Naive B cell (primary cell): ENCODE data around the gene NHLH2. TPM values are rescaled to one million over a fixed set of nuclear protein-coding genes. Genes with fewer than 3 reads are reported as not detected.

Experiments
- ATAC-seq, 2 donors: fragments of 150-1000 bp; cut with Tn5 transposase; 2 replicates each; pipeline ENCODE4 v1.10.0; 2021; ENCODE audit warnings: low read depth in 2 of 2, mild to moderate bottlenecking in 2 of 2, moderate library complexity in 2 of 2
- DNase-seq: peaks from one replicate; pipeline ENCODE4 v3.0.0; 2022
- H3K27ac Mint-ChIP-seq, 6 donors: one replicate each; pipeline ENCODE4 v1.8.0; 2020 to 2022; ENCODE audit warnings: mild to moderate bottlenecking in 6 of 6, mixed read lengths in 6 of 6, moderate library complexity in 5 of 6, inconsistent platforms in 2 of 6
- H3K27me3 Mint-ChIP-seq, 3 donors: one replicate each; pipeline ENCODE4 v1.8.0; 2021 to 2022; ENCODE audit warnings: mixed read lengths in 3 of 3, mild to moderate bottlenecking in 1 of 3
- H3K36me3 Mint-ChIP-seq, 2 donors: one replicate each; pipeline ENCODE4 v1.8.0; 2020 to 2022; ENCODE audit warnings: mixed read lengths in 2 of 2, inconsistent platforms in 1 of 2, mild to moderate bottlenecking in 1 of 2
- H3K4me1 Mint-ChIP-seq, 3 donors: one replicate each; pipeline ENCODE4 v1.8.0; 2020 to 2022; ENCODE audit warnings: mixed read lengths in 3 of 3, inconsistent platforms in 1 of 3, mild to moderate bottlenecking in 1 of 3, moderate library complexity in 1 of 3
- H3K4me3 Mint-ChIP-seq, 8 donors: one replicate each; pipeline ENCODE4 v1.8.0; 2020 to 2022; ENCODE audit warnings: mild to moderate bottlenecking in 8 of 8, mixed read lengths in 8 of 8, moderate library complexity in 8 of 8, inconsistent platforms in 2 of 8
- H3K9me3 Mint-ChIP-seq, 7 donors: one replicate each; pipeline ENCODE4 v1.8.0; 2020 to 2022; ENCODE audit warnings: mixed read lengths in 7 of 7, mild to moderate bottlenecking in 5 of 7, inconsistent platforms in 2 of 7, moderate library complexity in 1 of 7
- polyA plus RNA-seq, 6 donors: library from polyadenylated mRNA; unstranded; fragments of 300-500 nt; fragmentation: Illumina TruSeq; gene quantifications; one replicate each; pipeline ENCODE4 v1.2.3, GENCODE V29; 2021; ENCODE audit warnings: low read depth in 6 of 6

The NHLH2 gene
- polyA plus RNA-seq, 6 donors from 2014 or later, result not detected

- Mint-ChIP-seq H3K27me3 (peaks cover 0 to 42% (median 27%) of the 10 kb centered on the region in 3 donors), H3K9me3 (no peaks in the 10 kb centered on the region), H3K27ac (no peak overlapping the region), H3K4me3 (no peak overlapping the region), H3K36me3 (no peaks in the 10 kb centered on the region), H3K4me1 (no peaks in the 10 kb centered on the region)
- DNase-seq, result no peak
- ATAC-seq, result no peak
Observed at GRCh38 chr1:115810609-115811008, 30.3 kb downstream of the NHLH2 start.

GRCh38 chr1:115809847-115810246 is 31.1 kb downstream of the NHLH2 start:
- ATAC-seq, result no peak
- no peaks in the 10 kb centered on the region for H3K4me1 Mint-ChIP-seq
- no peaks in the 10 kb centered on the region for H3K9me3 Mint-ChIP-seq
- H3K4me3 Mint-ChIP-seq, result no peak overlapping the region
- H3K36me3 Mint-ChIP-seq, result no peaks in the 10 kb centered on the region
- H3K27me3 Mint-ChIP-seq, result peaks cover 0 to 46% (median 24%) of the 10 kb centered on the region in 3 donors
- no peak for DNase-seq
- H3K27ac Mint-ChIP-seq, result no peak overlapping the region

DNA sequence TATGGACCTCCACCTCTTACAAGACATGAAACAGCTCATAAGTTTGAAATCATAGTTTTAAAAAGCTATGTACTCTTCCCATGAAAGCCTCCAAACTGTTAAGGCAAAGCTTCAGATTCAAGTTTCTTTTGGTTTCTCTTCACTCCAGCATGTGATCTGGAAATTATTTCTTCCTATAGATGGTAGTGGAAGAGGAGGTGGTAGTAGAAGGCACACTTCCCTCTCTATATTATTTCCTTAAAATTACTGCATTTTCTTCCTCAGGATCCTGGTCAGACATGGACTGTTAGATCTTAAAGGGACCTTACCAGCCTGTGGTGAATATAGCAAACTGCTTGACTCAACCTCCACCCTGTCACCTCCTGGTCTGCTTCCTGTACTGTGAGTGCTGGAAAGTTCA is 31.9 kb downstream of the NHLH2 start:
- no peaks in the 10 kb centered on the region for H3K36me3 Mint-ChIP-seq
- H3K4me1 Mint-ChIP-seq, result no peaks in the 10 kb centered on the region
- ATAC-seq, result no peak
- no peaks in the 10 kb centered on the region for H3K9me3 Mint-ChIP-seq
- H3K4me3 Mint-ChIP-seq, result no peak overlapping the region
- no peak overlapping the region for H3K27ac Mint-ChIP-seq
- peaks cover 5 to 46% (median 17%) of the 10 kb centered on the region in 3 donors for H3K27me3 Mint-ChIP-seq
- DNase-seq, result no peak

DNA sequence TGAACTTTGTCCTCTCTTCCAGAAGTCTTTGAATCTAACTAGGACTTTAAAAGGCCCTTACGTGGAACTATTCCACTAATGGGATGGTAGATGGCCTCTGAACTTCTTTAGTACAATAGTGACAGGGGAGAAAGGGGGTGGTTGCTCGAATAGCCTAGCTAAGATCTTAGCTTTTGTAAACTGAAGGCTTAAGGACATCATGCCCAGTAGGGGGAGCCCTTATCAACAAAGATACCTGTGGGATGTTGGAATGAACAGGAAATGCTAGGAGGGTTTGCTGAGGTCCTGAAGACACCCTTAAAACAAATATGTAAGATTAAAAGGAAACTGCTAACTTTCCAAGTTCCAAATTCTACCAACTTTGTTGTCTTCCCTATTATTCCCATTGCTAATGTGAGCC is 33.2 kb downstream of the NHLH2 start:
- H3K4me3 Mint-ChIP-seq, result no peak overlapping the region
- H3K27me3 Mint-ChIP-seq, result peaks cover 5 to 44% (median 6%) of the 10 kb centered on the region in 3 donors
- DNase-seq (peak; percentile 12), ATAC-seq (no peak)
- H3K9me3 Mint-ChIP-seq, result peaks cover 0 to 2% (median 0%) of the 10 kb centered on the region in 7 donors
- H3K36me3 Mint-ChIP-seq, result no peaks in the 10 kb centered on the region
- no peaks in the 10 kb centered on the region for H3K4me1 Mint-ChIP-seq
- no peak overlapping the region for H3K27ac Mint-ChIP-seq

GRCh38 chr1:115805597-115805996 is 35.3 kb downstream of the NHLH2 start:
- H3K27me3 Mint-ChIP-seq, result peaks cover 6 to 44% (median 9%) of the 10 kb centered on the region in 3 donors
- H3K9me3 Mint-ChIP-seq, result peaks cover 0 to 2% (median 0%) of the 10 kb centered on the region in 7 donors
- H3K4me3 Mint-ChIP-seq, result no peak overlapping the region
- no peaks in the 10 kb centered on the region for H3K36me3 Mint-ChIP-seq
- no peak for ATAC-seq
- DNase-seq, result no peak
- no peaks in the 10 kb centered on the region for H3K4me1 Mint-ChIP-seq
- no peak overlapping the region for H3K27ac Mint-ChIP-seq

DNA sequence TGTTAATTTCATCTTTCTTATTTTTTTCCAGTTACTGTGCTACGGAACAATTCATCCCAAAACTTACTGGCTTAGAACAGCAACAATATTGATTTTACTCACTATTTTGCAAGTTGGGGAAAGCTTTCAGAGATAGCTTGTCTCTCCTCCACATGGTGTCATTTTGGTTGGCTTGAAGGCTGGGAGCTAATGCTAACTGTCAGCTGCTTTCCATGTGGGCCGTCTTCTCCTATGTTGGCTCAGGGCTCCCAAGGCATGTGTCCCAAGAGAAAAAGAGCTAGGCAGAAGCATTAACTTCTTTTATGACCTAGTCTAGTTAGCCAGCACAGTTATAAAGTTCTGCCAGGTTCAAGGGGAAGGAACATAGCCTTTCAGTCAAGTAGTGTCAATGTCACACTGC is 38.5 kb downstream of the NHLH2 start:
- DNase-seq (no peak), ATAC-seq (no peak)
- Mint-ChIP-seq H3K27ac (no peak overlapping the region), H3K36me3 (no peaks in the 10 kb centered on the region), H3K27me3 (peaks cover 0 to 25% (median 9%) of the 10 kb centered on the region in 3 donors), H3K4me3 (no peak overlapping the region), H3K4me1 (no peaks in the 10 kb centered on the region), H3K9me3 (peaks cover 0 to 2% (median 0%) of the 10 kb centered on the region in 7 donors)

DNA sequence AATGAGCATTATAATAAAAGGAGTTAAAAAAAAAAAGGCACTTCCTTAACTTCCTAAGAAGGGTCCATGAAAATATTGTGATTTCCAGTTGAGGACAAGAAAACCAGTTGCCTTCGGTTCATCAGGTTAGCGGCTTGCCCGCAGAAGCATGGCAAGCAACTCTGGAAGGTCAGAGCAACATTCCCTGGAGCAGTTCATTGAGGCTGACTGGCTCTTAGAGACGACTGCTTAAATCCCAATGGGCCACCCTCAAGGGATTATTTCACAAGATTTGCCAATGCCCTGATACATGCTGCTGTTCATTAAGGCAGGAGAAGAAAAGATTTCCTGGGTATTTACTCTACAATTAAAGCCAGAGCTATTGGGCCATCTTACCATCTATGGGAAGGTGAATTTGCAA is 43.4 kb downstream of the NHLH2 start:
- DNase-seq (no peak), ATAC-seq (no peak)
- H3K4me3 Mint-ChIP-seq, result no peak overlapping the region
- H3K4me1 Mint-ChIP-seq, result no peaks in the 10 kb centered on the region
- H3K27me3 Mint-ChIP-seq, result peaks cover 14 to 21% (median 17%) of the 10 kb centered on the region in 3 donors
- H3K9me3 Mint-ChIP-seq, result peaks cover 0 to 1% (median 0%) of the 10 kb centered on the region in 7 donors
- no peak overlapping the region for H3K27ac Mint-ChIP-seq
- no peaks in the 10 kb centered on the region for H3K36me3 Mint-ChIP-seq

DNA sequence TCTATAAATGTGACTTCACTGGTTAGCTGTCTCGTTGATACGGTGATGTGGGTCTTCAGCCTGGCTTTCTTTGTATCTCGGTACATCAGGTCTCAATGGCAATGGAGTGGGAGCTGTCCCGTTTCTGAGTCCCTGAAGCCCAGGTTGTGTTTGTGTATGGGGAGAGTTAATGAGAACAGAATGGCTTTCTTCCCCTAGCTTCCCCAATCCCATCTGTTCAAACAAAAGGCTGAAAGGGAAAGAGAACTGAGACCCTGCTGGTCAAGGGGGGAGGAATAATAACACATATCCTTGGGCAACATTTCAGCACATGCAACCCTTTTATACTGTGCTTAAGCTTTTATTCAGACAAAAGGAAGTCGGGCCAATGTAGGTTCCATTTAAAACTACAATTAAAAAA is 44.0 kb downstream of the NHLH2 start:
- Mint-ChIP-seq H3K27me3 (peaks cover 16 to 26% (median 20%) of the 10 kb centered on the region in 3 donors), H3K27ac (no peak overlapping the region)

GRCh38 chr1:115796036-115796435 is 44.9 kb downstream of the NHLH2 start:
- peaks cover 0 to 1% (median 0%) of the 10 kb centered on the region in 7 donors for H3K9me3 Mint-ChIP-seq
- ATAC-seq, result no peak
- H3K36me3 Mint-ChIP-seq, result no peaks in the 10 kb centered on the region
- H3K27me3 Mint-ChIP-seq, result peaks cover 15 to 26% (median 20%) of the 10 kb centered on the region in 3 donors
- no peaks in the 10 kb centered on the region for H3K4me1 Mint-ChIP-seq
- DNase-seq, result no peak
- no peak overlapping the region for H3K4me3 Mint-ChIP-seq
- no peak overlapping the region for H3K27ac Mint-ChIP-seq

More for the DNA sequence above, 44.0 kb downstream of the NHLH2 start:
- ATAC-seq (no peak), DNase-seq (no peak)
- Mint-ChIP-seq H3K9me3 (peaks cover 0 to 1% (median 0%) of the 10 kb centered on the region in 7 donors), H3K4me3 (no peak overlapping the region), H3K36me3 (no peaks in the 10 kb centered on the region), H3K4me1 (no peaks in the 10 kb centered on the region)

DNA sequence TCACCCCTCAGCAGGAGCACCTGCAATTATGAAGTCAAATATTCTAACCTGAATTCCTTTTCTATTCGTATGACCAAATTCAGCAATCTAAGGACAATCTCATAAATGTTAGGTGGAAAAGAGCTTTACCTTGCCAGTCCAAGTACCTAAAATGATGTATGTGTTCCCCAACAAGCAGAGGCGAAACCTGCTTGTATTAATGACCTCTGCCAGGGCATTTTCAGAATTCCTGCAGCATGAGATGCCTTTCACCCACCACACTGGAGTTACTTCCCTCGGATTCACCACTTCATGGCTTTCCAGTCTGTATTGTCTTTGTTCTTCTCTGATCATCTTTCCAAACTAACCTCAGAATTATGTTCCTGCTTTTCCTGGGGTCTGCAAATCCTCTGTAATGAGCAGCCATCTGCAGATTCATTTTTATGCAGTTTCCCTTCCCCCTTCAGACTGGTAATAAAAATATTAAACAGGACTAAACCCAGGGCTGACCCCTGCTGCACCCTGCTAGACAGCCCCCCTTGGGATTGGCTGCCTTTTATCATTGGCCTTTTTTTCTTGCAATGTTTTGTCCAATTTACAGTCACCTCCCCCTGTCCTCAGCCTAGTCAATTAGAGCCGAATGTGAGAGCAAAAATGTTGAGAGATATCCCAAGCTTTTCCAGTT is 45.8 kb downstream of the NHLH2 start:
- no peak overlapping the region for H3K27ac Mint-ChIP-seq
- H3K4me1 Mint-ChIP-seq, result no peaks in the 10 kb centered on the region
- ATAC-seq (no peak), DNase-seq (no peak)
- peaks cover 0 to 2% (median 0%) of the 10 kb centered on the region in 7 donors for H3K9me3 Mint-ChIP-seq
- H3K4me3 Mint-ChIP-seq, result no peak overlapping the region
- H3K36me3 Mint-ChIP-seq, result no peaks in the 10 kb centered on the region
- H3K27me3 Mint-ChIP-seq, result peaks cover 14 to 26% (median 20%) of the 10 kb centered on the region in 3 donors

DNA sequence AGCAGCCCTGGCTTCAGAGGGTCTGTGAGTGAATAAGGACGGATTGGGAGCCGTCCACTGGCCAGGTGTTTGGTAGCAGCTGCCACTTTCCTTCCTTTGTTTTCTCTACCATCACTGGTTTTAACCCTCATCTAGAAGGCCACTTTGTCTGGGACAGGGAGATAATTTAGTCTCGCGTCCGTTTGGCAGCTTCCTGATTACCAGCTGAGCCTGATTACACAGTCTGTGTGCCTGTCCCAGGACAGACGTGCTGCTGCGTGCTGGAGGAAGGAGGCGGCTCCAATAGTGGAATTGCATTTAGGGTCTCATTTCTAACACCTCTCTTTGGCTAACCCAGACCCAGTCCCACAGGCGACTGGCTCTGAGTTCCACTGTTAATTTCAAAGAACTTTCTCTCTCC is 47.8 kb downstream of the NHLH2 start:
- H3K4me1 Mint-ChIP-seq, result no peaks in the 10 kb centered on the region
- no peak for ATAC-seq
- peaks cover 0 to 2% (median 0%) of the 10 kb centered on the region in 7 donors for H3K9me3 Mint-ChIP-seq
- no peaks in the 10 kb centered on the region for H3K36me3 Mint-ChIP-seq
- DNase-seq, result no peak
- no peak overlapping the region for H3K27ac Mint-ChIP-seq
- peaks cover 19 to 26% (median 20%) of the 10 kb centered on the region in 3 donors for H3K27me3 Mint-ChIP-seq
- no peak overlapping the region for H3K4me3 Mint-ChIP-seq

DNA sequence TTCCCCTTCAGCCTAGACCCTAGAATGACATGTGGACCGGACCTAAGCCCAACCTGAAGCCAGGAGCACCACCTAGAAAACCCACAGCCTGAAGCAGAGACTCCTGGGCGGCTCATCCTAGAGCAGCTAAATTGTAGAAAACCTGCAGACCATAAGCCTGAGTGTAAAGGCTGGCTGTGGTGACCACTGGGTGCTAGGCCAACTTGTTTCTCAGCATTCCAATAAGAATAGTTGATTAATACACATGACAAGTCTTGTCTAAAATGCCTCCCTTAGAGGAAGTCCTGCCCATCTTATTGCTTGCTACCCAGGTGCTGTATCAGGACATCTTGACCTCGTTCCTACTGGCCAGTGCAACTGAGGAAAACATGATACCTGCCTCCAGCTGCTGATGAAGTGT is 49.1 kb downstream of the NHLH2 start:
- Mint-ChIP-seq H3K4me1 (no peaks in the 10 kb centered on the region), H3K36me3 (no peaks in the 10 kb centered on the region), H3K9me3 (peaks cover 0 to 8% (median 0%) of the 10 kb centered on the region in 7 donors), H3K4me3 (no peak overlapping the region), H3K27ac (peak overlapping the region in 1 of 6 donors; percentile 25), H3K27me3 (peaks cover 19 to 26% (median 20%) of the 10 kb centered on the region in 3 donors)
- DNase-seq (no peak), ATAC-seq (no peak)

- Mint-ChIP-seq H3K27ac (no peak overlapping the region), H3K4me1 (no peaks in the 10 kb centered on the region), H3K9me3 (peaks cover 0 to 11% (median 2%) of the 10 kb centered on the region in 7 donors), H3K36me3 (no peaks in the 10 kb centered on the region), H3K27me3 (peaks cover 19 to 26% (median 20%) of the 10 kb centered on the region in 3 donors), H3K4me3 (no peak overlapping the region)
- ATAC-seq, result no peak
- no peak for DNase-seq
Observed at GRCh38 chr1:115790846-115791245, 50.1 kb downstream of the NHLH2 start.

DNA sequence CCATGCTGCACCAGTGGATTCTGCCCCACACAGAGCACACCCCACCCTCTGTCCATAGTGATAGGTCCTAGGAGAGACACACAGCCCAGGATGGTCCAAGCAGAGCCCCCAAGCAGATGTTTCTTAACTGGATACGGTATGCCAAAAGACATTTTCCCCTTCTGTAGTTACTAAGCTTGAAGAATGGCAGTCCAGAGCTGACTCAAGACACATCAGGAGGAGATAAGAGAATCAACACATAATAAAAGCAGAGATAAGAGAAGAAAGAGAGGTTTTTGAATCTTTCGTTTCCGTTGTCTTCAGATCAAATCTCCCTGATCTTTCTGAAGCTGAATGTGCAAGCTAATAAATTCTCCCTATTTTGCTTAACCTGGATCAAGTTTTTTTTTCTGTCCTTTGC is 50.6 kb downstream of the NHLH2 start:
- no peak for ATAC-seq
- Mint-ChIP-seq H3K27me3 (peaks cover 19 to 26% (median 19%) of the 10 kb centered on the region in 3 donors), H3K27ac (no peak overlapping the region), H3K9me3 (peaks cover 0 to 15% (median 2%) of the 10 kb centered on the region in 7 donors), H3K4me1 (no peaks in the 10 kb centered on the region), H3K4me3 (no peak overlapping the region), H3K36me3 (no peaks in the 10 kb centered on the region)
- DNase-seq, result no peak
